Measurements from ENCODE around the gene PHOSPHO1.
"Not testable (repeated sequence)": the region's sequence is repeated elsewhere in the genome, so short reads cannot be mapped to it uniquely, and the experiment has no call there.

Gene PHOSPHO1, protein sequence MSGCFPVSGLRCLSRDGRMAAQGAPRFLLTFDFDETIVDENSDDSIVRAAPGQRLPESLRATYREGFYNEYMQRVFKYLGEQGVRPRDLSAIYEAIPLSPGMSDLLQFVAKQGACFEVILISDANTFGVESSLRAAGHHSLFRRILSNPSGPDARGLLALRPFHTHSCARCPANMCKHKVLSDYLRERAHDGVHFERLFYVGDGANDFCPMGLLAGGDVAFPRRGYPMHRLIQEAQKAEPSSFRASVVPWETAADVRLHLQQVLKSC

DNA sequence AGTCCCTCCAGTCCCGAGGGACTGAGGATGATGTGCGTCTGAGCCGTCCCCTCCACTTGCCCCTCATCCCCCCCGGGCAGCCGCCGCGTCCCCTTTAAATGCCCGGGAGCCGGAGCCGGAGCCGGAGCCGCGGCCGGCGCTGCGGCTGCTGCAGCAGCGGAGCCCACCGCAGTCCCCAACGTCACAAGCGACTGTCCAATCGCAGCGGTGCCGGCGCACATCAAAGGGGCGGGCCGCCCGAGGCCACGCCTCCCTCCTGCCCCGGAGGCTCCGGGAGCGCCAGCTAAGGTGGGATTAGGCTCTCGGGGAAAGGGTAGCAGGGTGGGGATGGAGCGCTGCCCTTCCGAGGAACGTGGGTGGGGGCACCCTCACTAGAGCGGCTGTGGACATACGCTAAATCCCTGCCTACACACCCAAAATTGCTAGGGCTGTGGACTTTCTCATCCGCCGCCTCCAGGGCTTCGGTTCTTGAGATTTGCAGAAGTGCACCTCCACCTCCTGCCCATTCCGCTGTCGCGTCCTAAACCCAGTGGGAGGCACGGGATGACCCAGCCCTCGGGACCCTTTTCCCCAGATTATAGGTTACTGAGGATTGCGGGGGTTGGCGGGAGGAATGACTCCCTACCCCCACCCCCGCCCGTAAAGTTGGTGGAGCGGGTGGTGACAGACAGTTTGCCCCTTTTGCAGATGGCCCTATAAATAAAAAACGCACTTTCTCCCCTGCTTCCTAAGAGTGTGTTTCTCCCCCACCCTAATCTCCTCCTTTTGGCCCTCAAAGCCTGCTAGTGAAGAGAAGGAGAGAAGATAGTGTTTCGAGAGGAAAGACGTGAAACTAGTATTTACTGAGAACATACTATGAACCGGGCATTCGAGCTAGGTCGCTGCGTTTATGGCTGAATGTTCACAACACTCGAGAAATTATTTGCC is at the start of gene PHOSPHO1:
TSS of gene PHOSPHO1 (minus strand) at position 152 of the 927 bp plus-strand sequence. CDS start 4,096 bp downstream, outside the sequence.
- peak; percentile 61 to 75 (median 66) for DNase-seq

DNA sequence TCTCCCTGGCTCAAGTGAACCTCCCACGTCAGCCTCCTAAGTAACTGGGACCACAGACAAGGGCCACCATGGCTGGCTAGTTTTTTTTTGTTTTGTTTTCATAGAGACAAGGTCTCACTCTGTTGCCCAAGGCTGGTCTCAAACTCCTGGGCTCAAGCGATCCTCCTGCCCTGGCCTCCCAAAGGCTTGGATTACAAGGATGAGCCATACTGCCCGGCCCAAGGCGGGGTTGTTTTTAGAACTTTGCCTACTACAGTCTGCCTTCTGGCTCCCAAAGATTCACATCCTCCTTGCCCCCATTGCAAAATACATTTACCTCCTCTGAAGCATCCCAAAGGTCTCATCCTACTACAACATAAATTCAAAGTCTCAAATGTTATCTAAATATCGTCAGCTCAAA is 49.5 kb upstream of the PHOSPHO1 start:
- no peak for DNase-seq

DNA sequence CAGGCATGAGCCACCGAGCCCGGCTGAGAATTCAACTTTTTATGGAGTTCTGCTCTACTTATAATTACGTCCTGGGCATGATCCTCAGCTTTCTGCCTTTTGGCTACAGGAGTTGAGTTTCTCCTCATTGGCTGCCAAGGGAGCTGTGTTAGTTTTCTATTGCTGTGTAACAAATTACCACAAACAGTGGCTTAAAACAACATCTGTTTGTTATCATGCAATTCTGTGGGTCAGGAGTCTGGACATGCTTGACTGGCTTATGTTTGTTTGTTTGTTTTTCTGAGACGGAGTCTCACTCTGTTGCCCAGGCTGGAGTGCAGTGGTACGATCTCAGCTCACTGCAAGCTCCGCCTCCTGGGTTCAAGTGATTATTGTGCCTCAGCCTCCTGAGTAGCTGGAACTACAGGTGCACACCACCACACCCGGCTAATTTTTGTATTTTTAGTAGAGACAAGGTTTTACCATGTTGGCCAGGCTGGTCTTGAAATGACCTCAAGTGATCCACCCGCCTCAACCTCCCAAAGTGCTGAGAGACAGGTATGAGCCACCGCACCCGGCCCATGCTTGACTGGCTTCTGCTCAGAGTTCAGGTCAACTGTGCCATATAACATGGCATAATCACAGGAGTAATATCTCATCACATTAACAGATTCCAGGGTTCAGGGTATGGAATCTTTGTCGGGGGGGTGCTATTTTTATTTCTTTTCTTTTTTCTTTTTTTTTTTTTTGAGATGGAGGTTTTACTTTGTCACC is 48.9 kb upstream of the PHOSPHO1 start:
- not testable (repeated sequence) for DNase-seq

DNA sequence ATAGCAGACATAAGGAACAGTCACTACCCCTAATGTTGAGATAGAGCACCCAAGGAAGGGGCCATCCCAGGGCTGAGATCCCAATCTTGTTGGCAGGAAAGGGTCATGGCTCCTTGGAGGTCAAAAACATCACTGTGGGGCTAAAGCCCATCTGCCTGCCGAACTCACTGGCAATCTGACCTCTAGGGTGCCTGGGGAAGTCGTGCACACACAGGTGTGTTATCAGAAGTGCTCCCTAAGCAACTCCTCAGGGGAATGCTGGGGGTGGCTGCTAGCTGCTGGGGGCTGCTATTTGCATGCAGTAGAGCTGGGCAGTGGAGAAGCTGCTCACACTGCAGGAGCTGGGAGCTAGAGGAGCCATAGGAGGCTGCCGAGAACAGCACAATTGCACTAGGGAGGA is 47.5 kb upstream of the PHOSPHO1 start:
- no peak for DNase-seq

DNA sequence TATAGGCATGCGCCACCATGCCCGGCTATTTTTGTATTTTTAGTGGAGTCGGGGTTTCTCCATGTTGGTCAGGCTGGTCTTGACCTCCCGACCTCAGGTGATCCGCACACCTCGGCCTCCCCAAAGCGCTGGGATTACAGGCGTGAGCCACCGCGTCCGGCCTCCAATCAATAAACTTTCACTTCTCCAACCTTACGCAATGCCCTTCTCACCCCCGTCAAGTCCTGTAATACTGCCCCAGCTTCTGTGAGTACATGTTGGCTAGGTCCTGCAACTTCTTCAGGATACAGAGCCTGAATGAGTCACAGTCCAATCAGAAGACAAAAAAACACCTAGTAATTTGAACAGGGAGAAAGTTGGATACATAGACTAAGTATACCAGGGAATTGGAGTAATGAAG is 47.1 kb upstream of the PHOSPHO1 start:
- no peak for DNase-seq

DNA sequence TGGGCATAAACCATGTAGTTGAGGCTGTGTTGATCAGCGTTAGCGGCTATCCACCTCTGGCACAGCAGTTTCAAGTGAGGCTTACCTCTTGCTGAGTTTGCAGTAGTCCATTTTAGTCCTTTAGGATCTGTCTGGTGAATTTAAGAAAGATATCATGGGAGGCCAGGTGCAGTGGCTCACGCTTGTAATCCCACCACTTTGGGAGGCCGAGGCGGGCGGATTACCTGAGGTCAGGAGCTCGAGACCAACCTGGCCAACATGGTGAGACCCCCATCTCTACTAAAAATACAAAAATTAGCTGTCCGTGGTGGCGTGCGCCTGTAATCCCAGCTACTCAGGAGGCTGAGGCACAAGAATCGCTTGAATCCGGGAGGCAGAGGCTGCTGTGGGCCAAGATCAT is 45.4 kb upstream of the PHOSPHO1 start:
- DNase-seq, result not testable (repeated sequence)

DNA sequence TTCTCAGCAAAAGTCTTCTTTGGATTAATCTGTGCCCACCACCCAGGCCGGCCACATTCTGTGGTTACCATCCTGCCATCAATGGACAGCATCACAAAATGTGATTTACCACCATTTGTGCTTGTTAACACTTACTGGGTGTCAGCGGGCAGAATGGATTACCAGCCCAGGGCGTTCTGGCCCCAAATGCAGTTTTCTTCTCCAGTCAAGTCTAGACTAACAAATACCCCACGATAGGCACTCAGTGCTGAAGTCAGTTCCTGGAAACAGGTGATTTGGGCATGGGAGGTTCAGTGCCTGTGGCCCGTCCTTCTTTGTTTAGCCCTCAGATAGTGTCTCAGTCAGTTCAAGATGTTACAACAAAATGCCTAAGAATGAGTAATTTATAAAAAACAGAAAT is 38.8 kb upstream of the PHOSPHO1 start:
- DNase-seq, result no peak

DNA sequence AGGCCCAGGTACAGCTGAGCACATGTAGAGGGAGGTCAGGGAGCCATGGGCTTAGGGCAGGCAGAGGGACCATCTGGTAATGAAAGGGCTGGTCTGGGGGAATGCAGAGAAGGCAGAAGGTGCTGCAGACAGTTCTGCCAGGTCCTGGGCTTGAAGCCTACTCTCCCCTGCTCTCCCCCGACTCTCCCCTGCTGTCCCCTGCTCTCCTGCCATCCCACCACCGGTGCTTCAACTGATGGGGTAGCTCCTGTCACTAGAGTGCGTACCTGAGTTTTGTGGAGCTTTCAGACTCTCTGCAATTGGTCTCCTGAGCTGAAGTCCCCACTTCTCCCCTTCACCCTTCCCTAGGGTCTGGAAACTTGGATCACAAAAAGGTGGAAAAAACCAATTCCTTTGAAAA is 37.3 kb upstream of the PHOSPHO1 start:
- DNase-seq, result no peak

DNA sequence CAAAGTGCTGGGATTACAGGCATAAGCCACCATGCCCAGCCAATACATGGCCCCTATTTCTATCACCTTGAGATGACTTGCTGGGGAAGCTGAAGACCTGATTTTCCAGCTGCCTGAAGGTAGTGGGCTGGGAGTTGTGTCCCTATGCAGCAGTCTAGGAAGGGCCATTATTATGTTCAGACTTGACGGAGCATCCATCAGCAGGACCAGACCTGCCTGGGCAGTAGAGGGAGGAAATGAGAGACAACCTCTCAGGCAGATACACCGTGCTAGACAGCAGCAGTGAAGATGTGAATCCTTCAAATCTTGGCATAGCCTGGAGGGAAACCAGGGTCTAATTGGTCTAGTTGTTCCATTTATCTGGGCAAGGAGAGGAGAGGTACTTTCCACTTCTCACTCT is 35.6 kb upstream of the PHOSPHO1 start:
- no peak for DNase-seq

DNA sequence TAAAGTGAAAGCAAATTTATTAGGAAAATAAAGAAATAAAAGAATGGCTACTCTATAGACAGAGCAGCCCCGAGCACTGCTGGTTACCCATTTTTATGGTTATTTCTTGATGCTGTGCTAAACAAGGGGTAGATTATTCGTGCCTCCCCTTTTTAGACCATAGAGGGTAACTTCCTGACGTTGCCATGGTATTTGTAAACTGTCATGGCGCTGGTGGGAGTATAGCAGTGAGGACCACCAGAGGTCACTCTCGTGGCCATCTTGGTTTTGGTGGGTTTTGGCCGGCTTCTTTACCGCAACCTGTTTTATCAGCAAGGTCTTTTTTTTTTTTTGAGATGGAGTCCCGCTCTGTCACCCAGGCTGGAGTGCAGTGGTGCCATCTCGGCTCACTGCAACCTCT is 31.0 kb upstream of the PHOSPHO1 start:
- DNase-seq, result not testable (repeated sequence)

DNA sequence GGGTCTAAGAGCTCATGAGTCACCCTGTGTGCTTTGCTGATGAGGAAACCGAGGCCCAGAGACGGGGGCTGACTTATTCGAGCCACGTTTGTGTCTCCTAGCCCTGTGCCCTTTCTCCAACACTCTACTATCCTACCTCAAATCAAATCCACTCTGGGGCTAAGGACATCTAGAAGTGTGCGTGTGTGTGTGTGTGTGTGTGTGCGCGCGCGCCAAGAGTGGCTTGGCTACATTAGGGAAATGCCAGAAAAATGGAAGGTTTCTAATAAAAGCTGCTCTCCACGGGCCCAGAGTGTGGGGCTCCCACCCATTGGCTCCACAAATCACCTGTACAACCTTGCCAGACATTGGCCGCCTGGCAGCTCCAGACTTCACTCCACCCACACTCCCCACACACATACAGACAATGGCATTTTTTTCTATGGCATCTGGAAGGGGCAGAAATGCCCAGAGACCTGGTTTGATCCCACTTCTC is 30.3 kb upstream of the PHOSPHO1 start:
- no peak for DNase-seq

DNA sequence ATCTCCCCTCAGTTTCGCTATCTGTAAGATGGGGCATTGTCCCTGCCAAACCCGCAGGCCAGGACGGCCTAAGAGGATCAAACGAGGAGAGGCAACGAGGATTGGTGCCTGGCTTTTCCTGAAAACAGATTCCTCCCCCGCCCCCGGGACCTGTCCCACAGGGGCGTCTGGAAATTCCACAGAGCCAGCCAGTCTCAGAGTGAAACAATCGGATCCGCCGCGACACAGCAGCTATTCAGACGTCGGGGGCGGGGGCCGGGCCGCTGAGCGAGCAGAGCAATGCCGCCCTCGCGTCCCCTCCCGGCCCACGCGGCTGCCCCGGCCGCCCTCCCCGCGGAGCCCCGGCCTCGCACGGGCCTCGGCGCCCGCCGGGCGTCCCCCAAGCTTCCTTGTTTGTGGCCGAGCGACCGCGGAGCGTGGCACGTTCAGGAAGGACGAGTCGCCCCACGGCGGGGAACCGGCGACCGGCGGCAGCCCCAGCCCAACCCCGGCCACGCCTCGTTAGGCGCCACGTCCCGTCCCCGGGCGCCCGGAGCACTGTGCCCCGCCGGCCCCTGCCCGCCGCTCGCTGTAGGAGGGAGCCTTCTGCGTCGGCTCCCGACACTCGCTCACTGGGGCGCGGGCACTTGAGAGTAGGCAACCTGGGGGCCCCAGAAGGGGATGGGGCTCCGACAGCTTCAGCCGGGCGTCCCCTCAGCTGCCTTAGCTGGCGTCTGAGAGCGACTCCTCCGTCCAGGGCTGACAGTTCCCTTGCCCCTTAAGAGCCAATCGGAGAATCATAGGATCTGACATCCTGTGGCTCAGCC is 29.6 kb upstream of the PHOSPHO1 start:
- peak in 2 of 4 experiments; percentile 18 to 21 for DNase-seq

DNA sequence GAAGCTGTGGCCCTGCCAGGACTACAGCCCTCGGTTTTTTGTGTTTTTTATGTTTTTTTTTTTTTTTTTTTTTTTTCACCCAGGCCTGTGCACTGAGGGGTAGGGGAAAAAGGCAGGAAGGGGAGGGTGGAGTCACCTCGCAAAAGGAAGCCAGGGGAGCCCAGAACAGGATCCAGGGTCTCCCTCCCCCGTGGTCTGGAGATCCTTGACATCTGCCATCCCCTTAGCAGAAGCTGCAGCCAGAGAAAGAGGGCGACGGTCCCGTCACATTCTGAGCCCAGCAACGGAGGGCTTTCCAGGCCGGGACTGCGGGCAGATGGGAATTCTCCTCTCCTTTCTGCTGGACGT is 29.1 kb upstream of the PHOSPHO1 start:
- DNase-seq, result no peak

DNA sequence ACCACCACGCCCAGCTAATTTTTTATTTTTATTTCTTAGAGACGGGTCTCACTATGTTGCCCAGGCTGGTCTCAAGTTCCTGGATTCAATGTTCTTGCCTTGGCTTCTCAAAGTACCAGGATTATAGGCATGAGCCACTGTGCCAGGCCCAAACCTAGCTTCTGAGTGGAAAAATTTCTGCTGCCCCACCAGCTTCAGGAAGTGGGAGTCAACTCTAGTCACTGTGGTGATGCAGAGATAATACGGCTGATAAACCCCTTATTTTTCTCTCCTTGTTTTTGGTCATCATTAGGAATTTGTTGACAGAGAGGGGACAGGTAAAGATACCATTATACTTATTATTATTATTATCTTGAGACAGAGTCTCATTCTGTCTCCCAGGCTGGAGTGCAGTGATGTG is 27.8 kb upstream of the PHOSPHO1 start:
- no peak for DNase-seq

DNA sequence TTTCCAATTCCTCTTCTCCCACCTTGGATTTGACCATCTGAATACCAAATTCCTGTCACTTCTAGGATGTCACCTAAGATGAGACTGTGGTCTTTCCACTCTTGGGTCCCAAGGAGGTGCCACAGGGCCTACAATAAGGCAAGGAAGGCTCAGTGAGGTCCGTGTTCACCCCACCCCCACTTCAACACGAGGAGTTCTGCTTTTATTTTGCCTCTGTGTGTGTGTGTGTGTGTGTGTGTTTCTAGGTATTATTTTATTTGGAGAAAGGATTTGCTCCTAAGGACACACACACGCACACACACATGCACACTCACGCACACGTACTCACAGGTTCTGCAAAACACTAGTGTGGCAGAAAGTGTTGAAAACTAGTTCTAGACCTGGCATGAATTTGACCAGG is 24.5 kb upstream of the PHOSPHO1 start:
- DNase-seq, result no peak

DNA sequence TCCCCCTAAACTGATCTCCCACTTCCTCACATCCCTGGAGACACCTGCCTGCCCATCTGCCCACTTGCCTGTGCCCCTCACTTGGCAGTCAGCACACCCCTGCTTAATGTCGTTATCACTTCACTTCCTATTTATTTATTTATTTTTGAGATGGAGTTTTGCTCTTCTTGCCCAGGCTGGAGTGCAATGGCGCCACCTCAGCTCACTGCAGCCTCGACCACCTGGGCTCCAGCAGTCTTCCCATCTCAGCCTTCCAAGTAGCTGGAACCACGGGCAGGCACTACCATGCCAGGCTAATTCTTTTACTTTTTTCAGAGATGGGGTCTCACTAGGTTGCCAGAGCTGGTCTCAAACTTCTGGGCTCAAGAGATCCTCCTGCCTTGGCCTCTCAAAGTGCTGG is 23.5 kb upstream of the PHOSPHO1 start:
- no peak for DNase-seq

DNA sequence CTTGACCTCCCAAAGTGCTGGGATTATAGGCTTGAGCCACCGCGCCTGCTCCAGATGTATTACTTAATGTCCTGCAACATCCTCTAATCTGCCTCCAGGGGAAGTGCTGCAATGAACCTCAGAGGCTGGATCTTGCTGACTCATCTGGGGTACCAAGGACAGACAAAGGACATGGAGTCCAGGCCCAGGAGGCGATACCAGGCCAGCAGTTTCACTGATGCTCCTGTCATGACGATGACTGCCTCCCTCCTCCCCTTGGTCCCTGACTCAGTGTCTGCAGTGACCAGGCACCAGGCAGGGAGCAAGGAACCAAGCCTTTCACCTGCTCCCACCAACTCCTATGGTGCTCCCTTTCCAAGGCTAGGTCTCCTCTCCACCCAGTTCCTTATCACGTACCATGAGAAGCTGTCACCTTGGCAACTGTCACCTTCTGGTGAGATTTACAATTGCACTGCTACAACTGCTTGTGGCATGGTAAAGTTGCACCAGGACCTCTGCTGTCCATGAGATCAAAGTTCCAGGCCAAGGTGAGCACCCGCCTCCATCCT is 21.6 kb upstream of the PHOSPHO1 start:
- no peak for DNase-seq

DNA sequence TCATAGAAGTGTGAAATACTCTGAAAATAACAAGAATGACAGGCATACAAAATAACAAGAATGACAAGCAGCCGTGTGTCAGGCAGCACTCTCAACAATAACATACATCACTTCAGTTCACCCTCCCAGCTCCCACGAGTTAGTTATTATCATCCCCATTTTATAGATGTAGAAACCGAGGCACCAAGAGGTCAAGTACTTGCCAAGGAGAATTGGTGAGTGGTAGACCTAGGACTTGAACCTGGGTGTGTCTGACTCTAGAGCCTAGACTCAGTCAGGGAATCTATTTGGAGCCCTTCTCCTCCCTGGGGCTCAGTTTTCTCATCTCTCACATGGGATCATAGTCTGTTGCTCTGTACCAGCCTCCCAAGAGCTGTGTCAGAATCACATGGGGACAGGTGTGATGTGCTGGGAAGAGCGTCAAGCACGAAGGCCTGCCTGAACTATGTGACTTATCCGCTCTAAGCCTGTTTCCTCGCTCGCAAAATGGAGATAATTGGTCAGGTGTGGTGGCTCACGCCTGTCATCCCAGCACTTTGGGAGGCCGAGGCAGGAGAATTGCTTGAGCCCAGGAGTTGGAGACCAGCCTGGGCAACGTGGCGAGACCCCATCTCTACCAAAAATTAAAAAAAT is 19.4 kb upstream of the PHOSPHO1 start:
- DNase-seq, result no peak

DNA sequence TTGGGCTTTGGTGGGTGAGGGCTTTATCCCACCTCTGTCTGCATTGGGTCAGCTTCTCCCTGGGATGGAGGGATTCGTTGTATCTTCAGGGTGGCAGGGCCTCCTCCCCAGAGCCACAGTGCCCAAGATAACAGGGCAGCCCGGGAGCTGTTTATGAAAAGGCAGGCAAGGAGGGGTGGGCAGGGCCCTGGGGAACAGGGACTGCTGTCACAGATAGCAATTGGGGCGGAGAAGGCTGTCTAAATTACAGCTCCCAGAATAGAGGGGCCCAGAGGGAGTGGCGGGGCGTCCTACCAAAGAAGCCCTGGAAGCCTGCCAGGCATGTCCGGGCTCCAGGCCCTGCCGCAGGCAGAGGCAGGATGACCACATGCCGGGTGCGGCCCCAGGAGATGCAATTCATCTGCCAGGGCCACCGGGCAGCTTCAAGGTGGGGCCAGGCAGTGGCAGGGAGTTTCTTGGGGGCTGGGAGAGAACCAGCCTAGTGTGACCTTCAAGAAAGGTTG is 18.8 kb upstream of the PHOSPHO1 start:
- no peak for DNase-seq

DNA sequence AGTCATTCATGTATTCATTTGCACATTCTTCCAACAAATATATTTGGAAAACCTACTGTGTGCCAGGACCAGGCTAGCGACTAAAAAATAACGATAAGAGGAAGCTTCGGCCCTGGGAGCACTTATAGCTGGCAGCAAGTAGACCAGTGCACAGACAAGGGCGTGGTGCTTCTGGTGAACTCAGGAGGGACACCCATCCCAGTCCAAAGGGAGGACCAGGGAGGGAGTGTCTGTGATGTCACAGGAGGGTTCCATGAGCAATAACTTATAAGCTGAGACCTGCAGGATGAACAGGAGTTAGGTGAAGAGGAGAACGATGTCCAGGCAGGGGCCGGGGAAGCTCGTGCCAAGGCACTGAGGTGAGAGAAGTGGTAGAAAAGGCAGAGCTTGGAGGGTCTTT is 17.4 kb upstream of the PHOSPHO1 start:
- DNase-seq, result no peak

DNA sequence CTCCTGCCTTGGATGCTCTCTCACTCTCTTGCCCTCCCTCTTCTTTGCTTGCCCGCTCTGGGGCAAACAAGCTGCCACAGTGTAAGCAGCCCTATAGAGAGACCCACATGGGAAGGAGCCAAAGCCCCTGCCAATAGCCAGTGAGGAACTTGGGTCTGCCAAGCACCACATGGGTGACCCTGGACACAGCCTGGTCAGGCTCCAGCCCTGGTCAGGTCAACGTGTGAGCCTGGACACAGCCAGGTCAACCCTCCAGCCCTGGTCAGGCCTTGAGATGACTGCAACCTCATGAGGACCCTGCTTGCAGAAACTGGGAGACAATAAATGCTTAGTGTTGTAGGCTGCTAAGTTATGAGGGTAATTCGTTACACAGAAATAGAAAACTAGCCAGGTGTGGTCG is 14.3 kb upstream of the PHOSPHO1 start:
- DNase-seq, result no peak

DNA sequence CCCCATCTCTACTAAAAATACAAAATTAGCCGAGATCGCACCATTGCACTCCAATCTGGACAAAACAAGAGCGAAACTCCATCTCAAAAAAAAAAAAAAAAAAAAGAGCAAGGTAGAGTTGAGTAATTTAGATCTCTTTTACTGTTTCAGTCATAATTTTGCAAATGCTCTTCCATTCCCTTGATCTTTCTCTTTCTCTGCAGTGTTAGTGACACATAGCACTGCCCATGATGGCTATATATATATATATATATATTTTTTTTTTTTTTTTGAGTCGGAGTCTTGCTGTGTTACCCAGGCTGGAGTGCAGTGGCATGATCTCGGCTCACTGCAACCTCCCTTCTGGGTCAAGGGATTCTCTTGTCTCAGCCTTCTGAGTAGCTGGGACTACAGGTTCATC is 12.2 kb upstream of the PHOSPHO1 start:
- no peak for DNase-seq
